Smooth muscle cell of the brain vasculature (primary cell): Measurements from ENCODE around the gene SYNGR4.

Source experiments
- DNase-seq: peaks from one replicate; pipeline ENCODE4 v3.0.0-alpha.2; 2012; ENCODE audit warnings: low read depth, low spot score

The SYNGR4 gene

DNA sequence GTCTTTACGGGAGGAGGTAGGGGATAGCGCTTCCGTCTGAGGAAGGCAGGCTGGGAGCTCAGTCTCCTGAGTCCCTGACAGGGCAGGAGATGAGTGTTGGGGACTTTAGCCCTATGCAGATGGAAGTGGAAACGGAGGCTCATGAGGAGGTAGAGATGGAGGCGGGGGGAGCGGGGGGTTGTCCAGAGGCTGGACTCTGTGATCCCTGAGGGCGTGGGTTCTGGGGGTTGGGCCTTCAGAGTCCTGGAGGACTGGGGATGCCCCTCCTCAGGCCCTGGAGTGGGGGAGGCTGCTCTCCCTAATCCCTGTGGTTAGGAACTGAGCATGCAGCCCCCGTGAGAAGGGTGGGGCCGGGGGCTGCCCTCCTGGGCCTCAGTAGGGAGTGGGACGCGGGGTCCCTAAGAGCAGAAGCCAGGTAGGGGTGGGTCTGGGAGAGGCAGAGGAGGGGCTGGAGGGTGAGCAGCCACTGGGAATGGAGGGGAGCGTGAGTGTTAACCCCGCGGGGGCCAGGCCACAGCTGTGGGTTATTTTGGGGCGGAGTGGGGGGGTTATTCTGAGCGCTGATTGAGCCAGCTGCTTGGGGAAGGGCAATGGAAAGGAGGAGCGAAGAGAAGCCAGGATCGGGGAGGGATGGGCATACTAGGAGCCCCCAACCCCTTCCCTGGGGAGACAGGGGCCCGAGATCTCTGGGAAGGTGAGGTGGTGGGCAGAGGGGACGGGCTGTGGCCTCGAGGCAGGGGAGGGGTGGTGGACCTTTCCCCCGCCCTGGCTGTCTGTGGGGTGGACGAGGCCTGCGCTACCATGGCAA, 32.1 kb downstream of the SYNGR4 start:
- DNase-seq, result no peak

DNA sequence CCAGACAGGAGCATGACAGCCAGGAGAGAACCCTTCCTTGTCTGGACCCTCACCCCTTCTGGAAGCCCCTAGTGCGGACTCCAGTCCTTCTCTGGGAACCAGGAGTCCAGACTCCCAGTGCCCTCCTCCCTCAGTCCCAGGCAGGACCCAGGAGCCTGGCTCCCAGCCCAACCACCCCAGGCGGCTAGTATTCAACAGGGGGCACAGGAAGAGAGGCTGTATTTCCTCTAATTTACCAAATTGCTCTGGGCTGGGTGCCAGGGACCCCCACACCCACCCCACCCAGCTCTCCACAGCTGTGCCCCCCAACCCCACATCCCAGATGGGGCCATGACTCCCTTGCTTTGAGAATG, 32.6 kb downstream of the SYNGR4 start:
- DNase-seq, result no peak

GRCh38 chr19:48397263-48398101, 33.3 kb downstream of the SYNGR4 start:
- no peak for DNase-seq

- no peak for DNase-seq
Observed at GRCh38 chr19:48398102-48398374, 33.9 kb downstream of the SYNGR4 start.

GRCh38 chr19:48398375-48399235, 34.4 kb downstream of the SYNGR4 start:
- DNase-seq, result peak; percentile 71

DNA sequence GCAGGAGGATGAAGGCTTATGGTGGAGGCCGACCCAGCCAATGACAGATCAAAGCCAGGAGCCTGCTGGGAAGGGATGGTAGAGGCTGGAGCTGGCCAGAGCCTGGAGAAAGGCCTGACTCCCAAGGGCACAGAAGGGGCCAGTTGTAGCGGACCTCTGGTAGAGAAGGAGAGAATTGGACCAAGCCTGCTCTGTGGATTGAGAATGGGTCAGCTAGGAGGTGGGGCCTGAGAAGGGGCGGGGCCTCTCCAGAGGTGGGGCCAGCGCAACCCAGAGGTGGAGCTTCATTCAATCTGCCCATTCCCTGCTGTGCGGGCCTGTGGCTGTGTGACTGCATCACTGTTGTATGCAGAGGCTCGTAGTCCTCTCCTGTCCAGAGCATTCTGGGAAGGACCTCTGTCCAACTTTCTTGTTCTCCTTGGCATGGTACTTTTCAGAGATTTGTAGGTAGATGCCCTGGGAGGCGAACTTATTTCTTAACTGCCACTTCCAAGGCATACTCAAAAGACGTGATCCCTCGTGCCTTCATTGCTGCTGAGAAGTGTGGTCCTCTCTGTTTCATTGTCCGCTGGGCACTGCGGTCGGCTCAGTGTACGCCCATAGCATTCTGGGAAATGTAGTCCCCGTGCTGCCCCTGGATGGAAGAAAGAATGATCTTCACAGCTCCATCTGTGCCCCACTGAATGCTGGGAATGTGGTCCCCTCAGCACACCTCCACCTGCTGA, 36.0 kb downstream of the SYNGR4 start:
- no peak for DNase-seq

DNA sequence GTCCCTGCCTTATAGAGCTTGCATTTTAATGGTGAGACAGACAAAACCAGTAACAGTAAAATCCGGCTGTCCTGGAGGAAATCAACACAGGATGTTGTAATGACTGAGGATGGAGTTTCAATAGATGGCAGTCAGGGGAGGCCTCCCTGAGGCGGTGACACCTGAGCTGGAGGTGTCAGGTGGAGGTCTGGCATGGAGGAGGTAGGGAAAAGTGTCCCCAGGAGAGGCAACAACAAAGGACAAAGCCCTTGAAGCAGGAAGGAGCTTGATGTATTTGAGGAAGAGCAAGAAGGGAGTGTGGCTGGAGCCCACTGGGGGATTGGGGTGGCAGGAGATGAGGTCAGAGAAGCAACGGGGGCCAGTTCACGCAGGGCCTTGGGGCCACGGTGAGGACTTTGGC, 37.1 kb downstream of the SYNGR4 start:
- no peak for DNase-seq

DNA sequence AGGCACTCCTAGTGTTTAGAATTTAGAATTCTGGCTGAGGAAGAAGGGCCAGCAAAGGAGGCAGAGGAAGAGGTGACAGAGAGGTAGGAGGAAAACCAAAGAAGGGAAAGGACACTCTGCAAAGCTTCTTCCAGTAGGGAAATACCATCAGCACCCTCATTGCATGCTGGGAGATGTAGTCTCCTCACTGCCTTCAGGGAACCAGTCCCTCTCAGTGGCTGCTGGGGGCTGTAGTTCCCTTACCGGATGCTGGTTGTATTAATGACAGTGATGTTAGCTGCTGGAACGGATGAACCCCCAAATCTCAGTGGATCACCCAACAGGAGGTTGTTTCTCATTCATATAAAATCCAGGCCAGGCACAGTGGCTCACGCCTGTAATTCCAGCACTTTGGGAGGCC, 39.4 kb downstream of the SYNGR4 start:
- DNase-seq, result no peak

DNA sequence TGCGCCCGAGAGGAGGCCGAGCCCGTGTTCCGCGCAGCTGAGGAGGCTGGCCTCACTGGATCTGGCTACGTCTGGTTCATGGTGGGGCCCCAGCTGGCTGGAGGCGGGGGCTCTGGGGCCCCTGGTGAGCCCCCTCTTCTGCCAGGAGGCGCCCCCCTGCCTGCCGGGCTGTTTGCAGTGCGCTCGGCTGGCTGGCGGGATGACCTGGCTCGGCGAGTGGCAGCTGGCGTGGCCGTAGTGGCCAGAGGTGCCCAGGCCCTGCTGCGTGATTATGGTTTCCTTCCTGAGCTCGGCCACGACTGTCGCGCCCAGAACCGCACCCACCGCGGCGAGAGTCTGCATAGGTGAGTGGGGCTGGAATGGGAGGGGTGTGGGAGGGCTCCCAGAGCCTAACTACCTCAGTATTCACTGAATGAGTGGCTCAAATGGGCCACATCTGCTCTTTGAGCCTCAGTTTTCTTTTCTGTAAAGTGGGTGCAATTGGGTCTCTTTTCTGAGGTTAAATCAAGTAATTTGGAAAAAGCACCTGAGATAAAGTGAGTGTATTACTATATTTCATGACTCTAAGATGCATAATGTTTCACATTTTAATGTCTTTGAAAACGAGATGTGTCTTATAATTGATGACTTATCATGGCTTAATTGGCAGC, 41.0 kb downstream of the SYNGR4 start:
- DNase-seq, result no peak

- DNase-seq, result no peak
Observed at GRCh38 chr19:48405850-48406249, 41.7 kb downstream of the SYNGR4 start.

GRCh38 chr19:48413879-48414587, 49.9 kb downstream of the SYNGR4 start:
- DNase-seq, result no peak

- no peak for DNase-seq
Observed at GRCh38 chr19:48415395-48415794, 51.2 kb downstream of the SYNGR4 start.

DNA sequence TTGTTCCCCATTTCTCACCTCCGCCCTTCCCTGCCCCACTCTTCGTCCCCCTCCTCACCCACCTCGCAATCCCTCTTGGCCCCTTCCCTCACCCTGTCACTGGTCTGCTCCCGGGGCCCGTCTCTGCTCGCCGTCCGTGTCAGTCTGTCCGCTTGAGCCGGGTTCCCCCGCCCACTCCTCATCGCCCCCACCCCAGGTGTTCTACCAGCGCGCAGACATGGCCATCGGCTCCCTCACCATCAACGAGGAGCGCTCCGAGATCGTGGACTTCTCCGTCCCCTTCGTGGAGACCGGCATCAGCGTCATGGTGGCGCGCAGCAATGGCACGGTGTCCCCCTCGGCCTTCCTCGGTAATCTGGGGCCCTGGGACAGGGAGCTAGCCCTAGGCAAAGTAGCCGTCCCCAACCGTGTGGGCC, 51.6 kb downstream of the SYNGR4 start:
- DNase-seq, result no peak

GRCh38 chr19:48417421-48417820, 53.3 kb downstream of the SYNGR4 start:
- DNase-seq, result no peak

DNA sequence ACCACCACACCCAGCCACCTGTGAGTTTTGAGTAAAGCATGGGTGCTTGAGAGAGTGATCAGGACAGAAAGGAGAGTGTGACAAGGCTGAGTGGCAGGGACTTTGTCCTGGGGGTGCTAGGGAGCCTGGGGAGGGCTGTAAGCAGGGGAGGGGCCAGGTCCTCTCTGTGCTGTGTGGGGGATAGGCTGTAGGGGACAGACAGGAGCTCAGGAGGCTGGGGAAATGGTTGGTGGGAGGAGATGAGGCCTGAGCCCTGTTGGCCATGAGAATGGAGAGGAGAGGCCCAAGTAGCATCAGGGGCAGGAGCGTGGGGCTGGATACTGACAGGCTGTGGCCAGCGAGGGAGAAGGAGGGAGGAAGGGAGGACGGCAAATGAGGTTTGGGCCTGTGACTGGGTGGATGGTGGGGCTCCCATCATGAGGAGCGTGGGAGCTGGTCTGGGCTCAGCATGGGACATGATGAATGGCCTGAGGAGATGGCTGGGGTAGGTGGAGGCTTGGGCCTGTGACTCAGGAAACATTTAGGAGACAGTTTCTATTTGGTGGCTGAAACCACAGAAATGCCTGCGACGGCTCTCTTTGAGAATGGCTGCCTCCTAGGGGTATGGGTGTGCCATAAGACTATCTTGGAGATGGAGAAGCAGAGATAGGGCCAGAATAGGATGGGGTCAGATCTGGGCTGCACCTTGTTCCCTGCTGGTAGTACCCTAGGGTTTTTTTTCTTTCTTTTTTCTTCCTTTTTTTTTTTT, 54.3 kb downstream of the SYNGR4 start:
- no peak for DNase-seq

GRCh38 chr19:48419158-48419920, 55.2 kb downstream of the SYNGR4 start:
- DNase-seq, result no peak

- no peak for DNase-seq
Observed at GRCh38 chr19:48421548-48421947, 57.4 kb downstream of the SYNGR4 start.

GRCh38 chr19:48424694-48425219, 60.6 kb downstream of the SYNGR4 start:
- DNase-seq, result no peak
